Lower lobe of right lung (tissue), 2 donors: ENCODE results near the gene RNF213. TPM values are rescaled to one million over a fixed set of nuclear protein-coding genes. Genes with fewer than 3 reads are reported as not detected.

ENCODE experiments used
- ATAC-seq, 2 donors: fragments of 200-7000 bp; cut with Tn5 transposase; one replicate each; pipeline ENCODE4 v1.9.1; 2020 to 2022; ENCODE audit warnings: mild to moderate bottlenecking in 2 of 2, moderate library complexity in 2 of 2
- DNase-seq: peaks from one replicate; pipeline ENCODE4 v3.0.0-alpha.2; 2020
- H3K27ac ChIP-seq: fragments of 200-600 bp; one replicate; pipeline ENCODE4 v1.8.0; 2022
- H3K27me3 ChIP-seq: fragments of 200-600 bp; one replicate; pipeline ENCODE4 v1.8.0; 2022; ENCODE audit warnings: low read depth
- H3K36me3 ChIP-seq: fragments of 200-600 bp; one replicate; pipeline ENCODE4 v1.8.0; 2022; ENCODE audit warnings: mild to moderate bottlenecking
- H3K4me1 ChIP-seq: fragments of 200-600 bp; one replicate; pipeline ENCODE4 v1.8.0; 2022
- H3K4me3 ChIP-seq: fragments of 200-600 bp; one replicate; pipeline ENCODE4 v1.8.0; 2022; ENCODE audit warnings: mild to moderate bottlenecking
- H3K9me3 ChIP-seq: fragments of 200-600 bp; one replicate; pipeline ENCODE4 v1.8.0; 2022
- intact Hi-C: fragments of 100-400 bp; cut with DNase I; formaldehyde crosslinking; loops from one replicate; pipeline ENCODE4 v1.11.0; 2022
- total RNA-seq: library from RNA; stranded (reverse); fragmentation: NEBNext Ultra II Directional; extraction: Animal tissue kit (Norgen Biotek cat#: 25700); gene quantifications from one replicate; pipeline ENCODE4 v1.2.1, GENCODE V29; 2021
- TF ChIP-seq, protein P1 (sequence below): fragments of 200-600 bp; IDR thresholded peaks from one replicate; pipeline ENCODE4 v1.8.0; 2022; ENCODE audit warnings: antibody characterized with exemption, mild to moderate bottlenecking
- donor health status: DM: no; HTN: yes; CAD: no; lungs with severe emphysema.

RNF213 gene
- total RNA-seq, 1 donor from 2014 or later: 300 TPM

DNA sequence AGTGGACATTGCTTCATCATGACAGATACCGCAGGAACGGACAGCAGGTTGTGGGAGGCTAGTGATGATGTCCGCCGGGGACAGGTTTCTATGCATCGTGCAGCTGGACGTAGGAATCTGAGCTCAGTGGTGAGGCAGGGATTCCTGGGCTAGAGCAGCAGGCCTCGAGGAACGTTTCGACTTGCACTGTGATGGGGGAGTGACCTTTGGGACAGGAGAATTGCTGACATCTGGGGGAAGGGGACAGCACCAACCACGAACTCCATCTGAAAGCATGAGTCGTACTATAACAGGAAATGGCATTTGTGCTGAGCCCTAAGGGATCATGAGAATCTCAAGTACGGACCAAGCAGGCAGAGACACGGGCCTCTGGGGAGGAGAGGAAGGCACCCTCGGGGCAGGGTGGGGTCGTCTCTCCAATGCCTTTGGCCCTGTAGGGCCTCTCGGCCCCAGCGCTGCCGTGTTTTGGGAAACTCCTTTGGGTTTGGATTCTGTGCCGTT, 88.5 kb downstream of the RNF213 start:
- H3K27me3 ChIP-seq: no peaks in the 10 kb centered on the region
- peaks cover 100% of the 10 kb centered on the region for H3K36me3 ChIP-seq
- intact Hi-C loops: no loop called here
- ATAC-seq (no peak), DNase-seq (no peak)
- no peak overlapping the region for H3K4me3 ChIP-seq
- H3K4me1 ChIP-seq: no peaks in the 10 kb centered on the region
- H3K9me3 ChIP-seq: no peaks in the 10 kb centered on the region
- H3K27ac ChIP-seq: no peak overlapping the region
- TF ChIP-seq, protein P1, sequence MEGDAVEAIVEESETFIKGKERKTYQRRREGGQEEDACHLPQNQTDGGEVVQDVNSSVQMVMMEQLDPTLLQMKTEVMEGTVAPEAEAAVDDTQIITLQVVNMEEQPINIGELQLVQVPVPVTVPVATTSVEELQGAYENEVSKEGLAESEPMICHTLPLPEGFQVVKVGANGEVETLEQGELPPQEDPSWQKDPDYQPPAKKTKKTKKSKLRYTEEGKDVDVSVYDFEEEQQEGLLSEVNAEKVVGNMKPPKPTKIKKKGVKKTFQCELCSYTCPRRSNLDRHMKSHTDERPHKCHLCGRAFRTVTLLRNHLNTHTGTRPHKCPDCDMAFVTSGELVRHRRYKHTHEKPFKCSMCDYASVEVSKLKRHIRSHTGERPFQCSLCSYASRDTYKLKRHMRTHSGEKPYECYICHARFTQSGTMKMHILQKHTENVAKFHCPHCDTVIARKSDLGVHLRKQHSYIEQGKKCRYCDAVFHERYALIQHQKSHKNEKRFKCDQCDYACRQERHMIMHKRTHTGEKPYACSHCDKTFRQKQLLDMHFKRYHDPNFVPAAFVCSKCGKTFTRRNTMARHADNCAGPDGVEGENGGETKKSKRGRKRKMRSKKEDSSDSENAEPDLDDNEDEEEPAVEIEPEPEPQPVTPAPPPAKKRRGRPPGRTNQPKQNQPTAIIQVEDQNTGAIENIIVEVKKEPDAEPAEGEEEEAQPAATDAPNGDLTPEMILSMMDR: no peak

DNA sequence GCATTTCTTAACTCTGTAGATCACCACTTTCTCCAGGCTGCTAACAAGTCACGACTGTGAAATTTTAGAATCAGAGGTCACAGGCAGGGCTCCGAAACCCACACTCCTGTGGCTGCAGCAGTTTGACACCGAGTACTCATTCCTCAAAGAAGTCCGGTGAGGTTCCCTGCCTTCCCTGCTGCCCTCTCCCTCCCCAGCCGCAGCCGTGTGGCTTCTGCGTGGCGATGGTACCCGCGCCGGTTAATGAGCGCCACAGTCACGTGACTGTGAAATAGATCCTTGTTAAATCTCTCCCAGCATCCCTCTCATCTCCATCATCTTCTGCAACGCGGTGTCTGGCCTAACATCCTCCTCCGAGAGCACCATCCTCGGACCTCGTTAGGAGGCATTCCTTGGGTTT, 89.1 kb downstream of the RNF213 start:
- DNase-seq: no peak
- Histone ChIP-seq H3K36me3 (peaks cover 100% of the 10 kb centered on the region), H3K27ac (no peak overlapping the region), H3K4me3 (no peak overlapping the region), H3K4me1 (no peaks in the 10 kb centered on the region), H3K27me3 (no peaks in the 10 kb centered on the region), H3K9me3 (no peaks in the 10 kb centered on the region)
- TF ChIP-seq, protein P1: no peak
- intact Hi-C loops: no loop called here
- no peak for ATAC-seq

DNA sequence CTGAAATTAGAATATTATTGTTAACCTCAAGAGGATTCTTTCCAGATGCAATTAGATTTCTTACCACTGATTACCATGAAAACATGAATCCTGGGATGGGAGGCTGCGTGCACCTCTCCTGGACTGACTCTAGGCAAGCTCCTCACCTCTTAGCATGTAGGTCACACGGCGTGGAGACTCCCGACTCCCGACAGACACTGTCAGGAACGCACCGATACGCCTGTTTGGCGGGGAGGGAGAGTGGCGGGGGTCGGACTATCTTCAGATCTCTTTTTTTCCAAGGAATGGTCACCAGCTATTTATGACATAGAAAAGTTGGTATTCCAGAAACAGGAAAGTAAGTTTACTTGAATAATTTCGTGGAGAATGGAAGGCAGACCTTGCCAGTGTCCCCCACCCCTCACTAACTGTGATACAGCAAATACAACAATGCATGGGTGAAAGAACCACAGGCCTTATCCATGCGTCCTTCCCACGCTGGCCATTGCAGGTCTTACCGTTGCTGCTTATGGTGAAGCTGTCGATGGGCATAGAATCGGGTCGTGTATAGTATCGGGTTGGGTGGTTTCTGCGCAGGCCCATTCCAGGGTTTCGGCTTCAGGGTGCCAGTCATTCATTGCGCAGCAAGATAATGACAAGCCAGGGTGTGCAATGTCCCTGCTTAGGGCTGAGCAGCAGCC, 91.7 kb downstream of the RNF213 start:
- TF ChIP-seq, protein P1: no peak
- no peaks in the 10 kb centered on the region for H3K9me3 ChIP-seq
- DNase-seq (no peak), ATAC-seq (no peak)
- no peak overlapping the region for H3K27ac ChIP-seq
- no peaks in the 10 kb centered on the region for H3K4me1 ChIP-seq
- no peaks in the 10 kb centered on the region for H3K27me3 ChIP-seq
- H3K4me3 ChIP-seq: no peak overlapping the region
- intact Hi-C loops: no loop called here
- H3K36me3 ChIP-seq: peaks cover 95% of the 10 kb centered on the region

DNA sequence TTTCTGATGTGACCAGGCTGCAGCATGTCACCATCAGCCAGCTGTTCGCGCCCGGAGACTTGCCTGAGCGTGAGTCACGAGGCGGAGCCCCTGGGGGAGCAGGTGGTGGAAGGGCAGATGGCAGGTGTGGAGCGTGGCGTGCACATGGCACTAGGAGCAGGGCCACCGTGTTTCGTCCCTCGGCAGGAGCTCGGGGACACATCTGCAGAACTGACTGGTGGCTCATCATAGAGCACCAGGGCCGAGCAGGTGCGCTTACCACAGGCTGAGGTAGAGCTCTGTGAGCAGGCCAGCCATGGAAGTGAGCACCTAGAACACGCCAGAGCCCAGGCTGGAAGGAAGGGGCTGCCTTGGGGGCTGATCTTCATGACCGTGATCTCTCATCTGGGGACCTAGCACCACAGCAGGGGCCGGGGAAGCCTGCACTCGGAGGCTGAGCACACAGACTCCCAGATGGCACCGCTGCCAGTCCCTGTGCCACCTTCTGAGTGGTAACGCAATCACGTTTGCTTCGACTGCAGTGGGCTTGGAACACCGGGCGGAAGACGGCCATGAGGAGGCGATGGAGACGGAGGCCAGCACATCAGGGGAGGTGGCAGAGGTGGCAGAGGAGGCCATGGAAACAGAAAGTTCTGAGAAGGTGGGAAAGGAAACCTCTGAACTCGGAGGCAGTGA, 92.5 kb downstream of the RNF213 start:
- TF ChIP-seq, protein P1: no peak
- H3K27ac ChIP-seq: no peak overlapping the region
- peaks cover 95% of the 10 kb centered on the region for H3K36me3 ChIP-seq
- DNase-seq (no peak), ATAC-seq (no peak)
- intact Hi-C loops: no loop called here
- no peaks in the 10 kb centered on the region for H3K27me3 ChIP-seq
- H3K4me1 ChIP-seq: no peaks in the 10 kb centered on the region
- H3K9me3 ChIP-seq: no peaks in the 10 kb centered on the region
- H3K4me3 ChIP-seq: no peak overlapping the region

DNA sequence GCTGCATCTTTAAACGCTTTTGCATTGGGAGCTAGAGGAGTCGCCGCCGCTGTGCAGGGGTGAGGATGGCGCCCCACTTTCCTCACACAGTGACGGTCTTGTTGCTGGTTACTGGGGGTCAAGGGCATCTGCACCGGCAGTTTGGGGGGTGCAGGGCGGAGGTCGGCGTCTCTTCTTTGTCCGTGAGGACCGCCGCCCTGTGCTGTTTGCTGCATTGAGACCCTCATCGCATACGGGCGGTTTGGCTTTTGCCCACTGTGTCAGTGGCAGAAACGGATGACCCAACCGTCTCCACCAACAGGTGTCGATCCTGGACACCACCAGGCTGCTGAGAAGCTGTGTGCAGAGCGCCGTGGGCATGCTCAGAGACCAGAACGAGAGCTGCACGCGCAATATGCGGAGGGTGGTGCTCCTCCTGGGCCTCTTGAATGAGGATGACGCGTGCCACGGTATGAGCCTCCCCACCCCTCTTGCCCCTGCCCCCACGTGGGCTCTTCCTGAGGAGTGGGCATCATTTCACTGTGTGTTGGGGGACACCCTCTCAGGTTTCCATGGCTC, 93.1 kb downstream of the RNF213 start:
- Histone ChIP-seq H3K4me1 (no peaks in the 10 kb centered on the region), H3K9me3 (no peaks in the 10 kb centered on the region), H3K27me3 (no peaks in the 10 kb centered on the region), H3K36me3 (peaks cover 95% of the 10 kb centered on the region), H3K27ac (no peak overlapping the region), H3K4me3 (no peak overlapping the region)
- TF ChIP-seq, protein P1: no peak
- no peak for ATAC-seq
- no peak for DNase-seq
- intact Hi-C loops: no loop called here
